Myocyte (in vitro differentiated cells): Measurements from ENCODE around the gene SPATA6. TPM values are rescaled to one million over a fixed set of nuclear protein-coding genes. Genes with fewer than 3 reads are reported as not detected.
"Not testable (repeated sequence)": the region's sequence is repeated elsewhere in the genome, so short reads cannot be mapped to it uniquely, and the experiment has no call there.

Experiments
- DNase-seq: peaks from one replicate; pipeline ENCODE4 v3.0.0-alpha.2; 2012; ENCODE audit warnings: low read depth
- polyA plus RNA-seq: library from polyadenylated mRNA; unstranded; fragments of >200 nt; gene quantifications from one replicate; pipeline ENCODE4 v1.2.1, GENCODE V29; 2012; ENCODE audit warnings: missing spikeins
- total RNA-seq: library from RNA; depleted of rRNA; stranded (reverse); fragments of >200 nt; gene quantifications from 2 replicates; pipeline ENCODE4 v1.2.3, GENCODE V29; 2014

Gene SPATA6
- 2.0 and 4.8 TPM in 2 replicates for total RNA-seq
- 2.8 TPM for polyA plus RNA-seq

DNA sequence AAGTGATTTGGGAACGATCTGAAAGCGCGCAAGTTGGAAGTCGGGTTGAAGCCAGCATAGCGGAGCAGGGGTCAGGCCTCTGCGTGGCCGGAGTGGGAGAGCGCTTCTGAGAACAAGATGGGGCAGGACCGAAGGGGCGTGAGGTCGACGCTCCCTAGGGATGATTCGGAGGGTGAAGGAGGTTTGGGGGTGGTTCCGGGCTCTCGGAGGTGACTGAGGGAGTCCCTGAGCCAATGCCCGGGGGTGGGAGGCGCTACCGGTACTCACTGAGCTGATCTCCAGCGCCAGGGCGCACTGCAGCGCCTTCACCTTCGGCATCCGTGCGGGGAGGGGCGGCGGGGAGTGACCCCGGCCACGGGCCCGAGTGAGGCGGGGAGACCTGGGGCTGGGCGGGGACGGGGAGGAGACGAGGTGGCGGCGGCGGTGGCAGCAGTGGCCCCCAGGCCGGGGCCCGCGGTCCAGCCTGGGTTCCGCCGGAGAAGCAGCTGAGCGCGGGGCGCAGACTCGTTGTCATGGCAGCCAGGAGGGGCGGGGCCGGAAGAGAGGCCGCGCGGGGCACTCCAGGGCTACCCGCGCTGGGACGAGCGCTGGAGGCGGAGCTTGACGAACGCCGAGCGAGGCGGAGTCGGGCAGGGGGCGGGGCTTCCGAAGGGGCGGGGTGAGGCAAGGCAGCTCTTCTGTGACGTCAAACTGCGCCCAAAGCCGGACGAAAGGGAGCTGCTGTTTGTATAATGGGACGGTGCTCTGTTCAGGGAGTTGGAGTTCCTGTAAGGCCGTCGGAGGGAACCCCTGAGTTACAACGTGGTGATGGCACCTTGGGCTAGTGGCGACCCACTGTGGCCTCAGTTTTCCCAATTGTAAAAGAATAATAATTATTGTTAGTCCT is at the start of gene SPATA6:
Gene SPATA6, minus strand, starts transcription at position 514 of the 886 bp plus-strand sequence. Its CDS starts 196 bp downstream, at position 318.
- DNase-seq, result peak; percentile 96

DNA sequence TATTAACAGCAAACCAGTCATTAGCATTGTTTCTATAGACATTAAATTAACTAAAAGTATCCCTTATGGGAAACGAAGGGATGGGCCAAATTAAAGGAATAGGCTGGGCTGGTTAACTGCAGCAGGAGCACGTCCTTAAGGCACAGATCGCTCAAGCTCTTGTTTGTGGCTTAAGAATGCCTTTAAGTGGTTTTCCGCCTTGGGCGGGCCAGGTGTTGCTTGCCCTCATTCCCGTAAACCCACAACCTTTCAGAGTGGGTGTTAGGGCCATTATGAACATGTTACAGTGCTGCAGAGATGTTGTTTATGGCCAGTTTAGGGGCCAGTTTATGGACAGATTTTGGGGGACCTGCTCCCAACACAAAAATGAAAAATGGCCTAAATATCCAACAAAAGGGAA is 47.9 kb upstream of the SPATA6 start:
- DNase-seq, result not testable (repeated sequence)

DNA sequence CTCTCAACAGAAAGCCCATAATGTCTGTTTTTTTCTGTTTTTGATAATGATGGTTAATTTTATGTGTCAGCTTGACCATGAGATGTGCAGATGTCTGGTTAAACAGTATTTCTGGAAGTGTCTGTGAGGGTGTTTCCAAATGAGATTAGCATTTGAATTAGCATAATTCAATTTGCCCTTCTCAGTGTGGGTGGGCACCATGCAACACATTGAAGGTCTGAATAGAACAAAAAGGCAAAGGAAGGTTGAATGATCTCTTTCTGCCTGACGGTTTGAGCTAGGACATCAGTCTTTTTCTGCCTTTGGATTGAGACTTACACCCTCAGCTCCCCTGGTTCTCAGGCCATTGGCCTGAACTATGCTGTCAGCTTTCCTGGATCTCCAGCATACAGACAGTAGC is 34.9 kb upstream of the SPATA6 start:
- DNase-seq, result no peak

DNA sequence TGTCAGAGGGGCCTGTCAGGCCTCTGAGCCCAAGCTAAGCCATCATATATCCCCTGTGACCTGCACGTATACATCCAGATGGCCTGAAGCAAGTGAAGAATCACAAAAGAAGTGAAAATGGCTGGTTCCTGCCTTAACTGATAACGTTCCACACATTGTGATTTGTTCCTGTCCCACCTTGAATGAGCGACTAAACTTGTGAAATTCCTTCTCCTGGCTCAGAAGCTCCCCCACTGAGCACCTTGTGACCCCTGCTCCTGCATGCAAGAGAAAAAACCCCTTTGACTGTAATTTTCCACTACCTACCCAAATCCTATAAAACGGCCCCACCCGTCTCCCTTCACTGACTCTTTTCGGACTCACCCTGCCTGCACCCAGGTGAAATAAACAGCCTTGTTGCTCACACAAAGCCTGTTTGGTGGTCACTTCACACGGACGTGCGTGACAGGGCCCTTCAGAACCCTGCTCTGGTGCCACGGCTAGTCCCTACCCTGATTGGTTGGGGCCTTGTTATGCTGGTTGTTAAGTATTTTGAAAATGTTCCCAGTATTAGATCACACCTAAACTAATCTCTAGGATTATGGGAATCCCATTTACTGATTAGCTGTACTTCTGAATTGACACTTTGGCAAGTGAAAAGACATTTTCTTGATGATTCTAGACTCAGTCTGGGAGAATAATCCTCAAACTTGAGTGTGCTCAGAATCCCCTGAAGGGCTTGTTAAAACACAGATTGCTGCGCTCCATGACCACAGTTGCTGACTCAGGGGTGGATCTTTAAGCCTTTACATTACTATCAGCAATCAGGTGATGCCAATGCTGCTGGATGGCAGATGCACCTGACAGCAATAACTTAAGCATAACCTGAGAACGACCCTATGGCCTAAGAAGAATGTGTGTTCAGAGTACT is 28.8 kb upstream of the SPATA6 start:
- no peak for DNase-seq

DNA sequence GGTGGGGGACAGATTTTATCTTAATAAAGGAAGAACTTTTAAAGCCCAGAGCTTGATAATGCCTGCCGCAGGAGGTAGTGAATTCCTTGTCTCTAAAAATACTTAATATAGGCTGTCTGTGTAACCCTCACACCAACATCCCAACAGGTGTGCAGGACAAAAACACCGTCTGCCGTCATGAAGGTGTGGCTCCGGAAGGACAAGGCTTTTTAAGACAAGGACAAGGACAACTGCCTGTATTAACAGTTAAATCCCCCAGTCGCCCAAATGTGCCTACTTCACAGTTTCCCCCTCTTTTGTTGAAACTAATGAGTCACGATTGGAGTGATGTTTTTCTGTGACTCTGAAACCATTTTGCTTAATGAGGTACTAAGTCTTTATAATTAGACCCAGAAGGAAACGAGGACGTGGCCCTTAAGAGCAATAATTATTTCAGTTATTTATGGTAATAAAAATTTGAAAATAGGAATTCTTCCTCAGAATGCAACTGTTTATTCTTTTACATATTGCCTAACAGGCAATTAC is 27.3 kb upstream of the SPATA6 start:
- DNase-seq, result no peak

DNA sequence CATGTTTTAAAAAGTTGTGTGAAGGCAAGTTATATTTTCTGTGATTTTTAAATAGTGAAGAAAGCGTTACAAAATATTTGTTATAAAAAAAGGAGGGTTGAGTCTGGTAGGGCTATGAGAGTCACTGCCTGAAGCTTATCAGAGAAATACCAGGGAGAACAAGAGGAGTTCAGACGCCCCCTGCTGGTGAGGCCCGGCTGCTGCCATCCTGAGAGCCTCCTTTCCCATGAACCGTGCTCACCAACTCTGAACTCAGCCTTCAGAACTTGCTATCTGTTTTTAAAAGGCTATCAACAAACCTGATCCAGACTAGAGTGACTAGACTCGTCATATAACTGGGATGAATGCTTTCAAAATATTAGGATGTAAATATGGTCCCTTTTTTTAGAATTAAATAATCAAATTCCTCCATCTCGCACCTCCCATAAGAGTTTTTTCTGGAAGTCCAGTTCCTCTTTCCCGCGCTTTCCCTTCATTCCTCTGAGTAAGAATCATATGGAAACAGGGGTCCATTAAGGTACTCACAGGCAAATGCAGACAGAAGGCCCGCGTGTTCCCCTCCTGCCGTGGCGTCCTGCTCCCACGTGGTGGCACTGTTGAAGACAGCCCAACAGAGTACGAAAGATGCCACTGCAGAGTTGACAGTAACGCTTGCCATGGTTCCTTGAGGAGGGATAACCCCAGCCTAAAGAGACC is 26.2 kb upstream of the SPATA6 start:
- DNase-seq, result peak; percentile 84

DNA sequence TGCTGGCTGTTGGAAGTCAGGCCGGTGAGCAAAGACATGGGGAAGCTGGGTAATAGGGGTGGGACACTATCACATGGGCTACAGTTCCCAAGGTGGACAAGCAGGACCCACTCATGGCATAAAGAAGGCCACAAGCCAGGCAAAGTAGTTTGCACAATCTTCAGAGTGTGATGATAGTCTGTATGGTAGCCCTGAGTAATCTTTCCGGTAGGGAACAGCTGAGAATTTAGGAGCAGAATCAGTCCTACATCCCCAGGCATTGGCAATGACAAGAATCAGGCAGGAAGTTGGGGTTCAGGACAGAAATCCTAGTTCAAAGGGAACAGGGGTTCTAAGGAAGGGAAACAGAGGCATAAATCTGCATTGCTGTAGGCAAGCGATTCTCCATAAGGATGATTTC is 23.9 kb upstream of the SPATA6 start:
- DNase-seq, result peak; percentile 19

DNA sequence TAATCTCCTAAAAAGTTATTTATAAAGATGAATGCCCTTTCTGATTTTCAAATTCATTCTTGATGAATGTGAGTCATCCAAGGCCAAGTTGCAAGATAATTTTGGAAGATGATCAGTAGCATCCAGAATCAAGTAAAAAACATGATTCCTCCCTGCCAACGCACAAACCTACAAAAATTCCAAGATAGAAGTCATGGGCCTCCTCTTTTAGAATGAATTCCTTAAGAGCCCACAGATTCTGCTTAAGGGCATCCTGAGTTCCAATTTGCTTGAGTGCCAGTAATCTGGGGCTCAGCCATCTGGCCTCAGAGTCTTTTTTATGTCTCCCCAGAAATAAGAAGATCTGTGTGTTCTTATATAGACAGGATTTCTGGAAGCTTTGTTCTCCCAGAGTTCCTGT is 23.2 kb upstream of the SPATA6 start:
- peak; percentile 2 for DNase-seq

DNA sequence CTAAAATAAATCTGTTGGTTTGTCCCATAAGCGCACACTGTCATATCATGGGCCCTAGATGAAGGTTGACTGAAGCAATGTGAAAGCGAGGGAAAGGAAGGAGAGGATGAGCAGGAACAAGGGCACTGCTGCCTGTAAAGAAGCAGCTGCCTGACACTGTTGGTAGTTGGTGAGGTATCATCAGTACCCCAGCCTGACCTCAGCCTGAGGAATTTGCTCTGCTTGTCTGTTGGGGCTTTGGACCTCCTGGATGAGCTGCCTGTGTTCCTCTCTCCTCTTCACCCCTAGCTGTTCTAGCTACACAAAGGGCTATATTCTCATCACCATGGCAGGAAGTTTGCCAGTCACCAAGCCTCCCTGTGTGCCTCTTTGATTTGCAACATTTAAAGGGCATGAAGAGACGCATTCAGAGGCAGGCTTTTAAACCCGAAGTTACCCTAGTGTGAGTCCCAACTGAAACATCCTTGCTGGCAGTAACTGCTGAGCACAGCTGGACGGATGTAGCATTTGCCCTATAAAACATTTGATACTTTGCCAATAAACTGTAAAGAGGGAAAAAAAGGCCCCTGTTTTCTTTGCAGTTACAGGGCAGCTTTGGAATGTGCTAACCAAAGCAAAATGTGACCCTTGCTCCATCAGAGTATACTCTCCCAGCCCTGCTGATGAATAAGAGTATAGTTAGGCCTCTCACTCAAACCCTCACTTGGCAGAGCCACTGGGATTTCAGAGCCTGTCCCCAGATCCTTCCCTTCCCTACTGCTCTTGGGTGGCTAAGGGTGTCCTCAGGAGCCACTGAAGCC is 22.2 kb upstream of the SPATA6 start:
- DNase-seq, result peak; percentile 79

DNA sequence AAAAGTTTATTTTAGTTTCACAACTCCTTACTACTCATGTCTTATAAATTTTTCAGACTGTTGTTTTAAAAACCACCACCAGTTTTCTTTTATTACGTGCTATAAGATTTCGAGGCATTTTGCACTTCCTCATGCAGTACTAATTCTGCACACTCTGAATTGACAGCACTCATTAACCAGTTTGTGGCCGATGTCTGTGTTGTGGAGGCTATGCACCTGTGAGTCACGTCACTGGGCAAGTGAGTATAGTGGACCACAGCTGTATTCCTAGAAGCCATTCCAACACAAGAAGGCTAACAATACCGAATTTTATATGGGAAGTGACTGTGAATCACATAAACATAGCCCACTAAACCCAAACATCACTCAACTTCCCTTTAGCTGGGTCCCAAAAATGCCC is 21.0 kb upstream of the SPATA6 start:
- no peak for DNase-seq

DNA sequence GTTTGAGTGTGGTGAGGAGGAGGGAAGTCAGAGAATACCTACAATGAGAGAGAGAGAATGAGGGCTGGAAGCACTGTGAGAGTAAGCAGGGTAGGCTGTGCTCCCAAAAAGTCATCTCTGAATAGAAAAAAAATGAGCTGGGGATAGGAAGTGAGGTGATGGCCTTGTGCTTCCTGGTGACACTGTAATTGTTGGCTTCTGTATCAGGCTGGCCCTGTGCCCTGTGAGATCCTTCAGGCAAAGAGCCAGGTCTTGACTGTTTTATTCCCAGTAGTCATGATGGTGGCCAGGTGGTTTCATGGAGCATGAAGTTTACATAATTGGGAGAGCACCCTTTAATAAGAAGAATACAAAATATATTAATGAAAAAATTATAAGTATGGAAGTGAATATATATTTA is 20.4 kb upstream of the SPATA6 start:
- peak; percentile 37 for DNase-seq

DNA sequence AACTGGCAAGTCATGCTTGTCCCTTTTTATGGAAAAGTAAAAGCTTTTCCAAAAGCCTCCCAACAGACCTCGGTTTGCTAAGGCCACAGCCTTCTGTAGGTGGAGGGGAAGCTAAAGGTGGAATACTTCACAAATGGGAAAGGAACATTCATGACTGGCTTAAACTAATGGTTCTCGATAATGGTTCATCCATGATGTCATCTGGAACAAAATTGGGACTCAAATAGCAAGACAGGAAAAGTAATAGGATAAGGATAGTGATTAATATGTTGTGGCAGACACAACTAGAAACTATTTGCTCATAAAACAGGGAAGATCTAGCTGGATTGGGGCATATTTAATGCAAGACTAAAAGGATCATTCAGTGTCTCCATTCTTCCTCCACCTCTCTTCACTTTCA is 16.7 kb upstream of the SPATA6 start:
- no peak for DNase-seq

DNA sequence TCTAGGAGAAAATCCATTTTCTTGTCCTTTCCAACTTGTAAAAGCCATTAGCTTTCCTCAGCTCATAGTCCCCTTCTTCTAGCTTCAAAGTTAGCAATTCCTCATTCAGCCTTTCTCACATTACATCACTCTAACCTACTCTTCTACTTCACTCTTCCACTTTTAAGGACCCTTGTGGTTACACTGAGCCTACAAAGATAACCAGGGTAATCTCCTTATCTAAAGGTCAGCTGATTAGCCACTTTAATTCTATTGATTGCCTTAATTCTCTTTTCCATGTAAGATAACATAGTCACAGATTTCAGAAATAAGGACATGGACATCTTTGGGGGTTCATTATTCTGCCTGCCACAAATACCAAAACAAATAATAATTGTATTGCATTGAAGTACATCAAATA is 8.5 kb upstream of the SPATA6 start:
- DNase-seq, result no peak

DNA sequence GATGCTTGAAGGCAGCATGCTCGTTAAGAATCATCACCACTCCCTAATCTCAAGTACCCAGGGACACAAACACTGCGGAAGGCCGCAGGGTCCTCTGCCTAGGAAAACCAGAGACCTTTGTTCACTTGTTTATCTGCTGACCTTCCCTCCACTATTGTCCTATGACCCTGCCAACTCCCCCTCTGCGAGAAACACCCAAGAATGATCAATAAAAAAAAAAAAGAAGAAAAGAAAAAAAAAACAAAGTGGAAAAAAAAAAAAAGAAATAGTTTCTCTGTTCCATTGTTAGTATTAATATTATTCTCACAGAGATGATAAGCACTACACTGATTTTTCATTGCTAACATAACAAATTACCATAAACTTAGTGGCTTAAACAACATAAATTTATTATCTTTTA is 8.0 kb upstream of the SPATA6 start:
- DNase-seq, result not testable (repeated sequence)

DNA sequence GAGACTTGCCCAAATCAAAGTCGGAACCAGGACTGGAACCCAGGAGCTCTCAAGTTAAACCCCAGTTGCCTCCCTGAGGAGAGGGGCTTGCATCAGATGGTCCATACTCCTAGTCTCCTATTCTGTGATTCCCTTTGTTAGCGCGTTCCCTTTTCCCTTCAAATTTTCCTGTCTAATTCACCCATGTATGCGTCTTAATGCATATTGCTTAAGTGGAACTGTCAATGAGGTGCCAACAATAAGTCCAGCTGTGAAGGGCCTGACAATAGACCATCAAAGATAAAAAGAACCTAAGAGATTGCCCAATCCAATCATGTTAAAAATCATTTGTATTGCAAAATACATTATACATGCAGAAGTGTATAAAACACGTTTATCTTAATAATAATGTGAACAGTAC is 634 bp upstream of the SPATA6 start:
- DNase-seq, result no peak

DNA sequence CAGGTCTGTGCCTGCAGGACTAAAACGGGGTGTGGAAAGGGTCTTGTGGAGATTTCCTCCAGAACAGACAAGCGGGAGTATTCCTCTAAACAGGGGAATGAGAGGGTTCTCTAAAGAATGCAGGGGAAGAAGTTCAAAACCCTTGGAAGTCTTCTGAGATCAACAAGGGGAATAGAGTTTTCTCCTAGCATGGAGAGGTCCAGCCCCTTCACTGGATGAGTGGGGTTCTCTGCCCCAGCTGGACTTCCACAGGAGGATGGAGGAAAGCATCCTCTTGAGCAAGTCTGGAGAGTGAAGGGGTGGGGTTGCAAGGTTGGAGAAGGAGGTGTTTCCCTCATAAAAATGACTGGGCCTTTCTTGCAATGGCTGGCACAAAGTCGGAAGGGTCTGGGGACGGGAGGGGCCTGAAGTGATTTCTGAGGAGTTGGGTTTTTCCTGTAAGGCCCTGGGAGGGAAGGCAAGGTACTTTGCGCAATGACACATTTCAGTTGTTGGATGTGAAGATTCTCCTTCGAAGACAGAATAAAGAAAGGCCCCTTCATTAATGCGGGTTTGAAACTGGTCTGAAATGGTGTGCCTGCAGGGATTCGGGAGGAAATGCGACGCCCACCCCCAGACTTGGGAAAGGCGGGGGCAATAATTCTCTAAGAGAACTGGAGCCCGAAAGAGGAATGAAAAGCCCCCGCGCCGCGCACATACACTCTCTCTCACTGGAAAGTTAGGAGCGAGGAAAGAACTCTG is 884 bp downstream of the SPATA6 start:
- DNase-seq, result no peak

DNA sequence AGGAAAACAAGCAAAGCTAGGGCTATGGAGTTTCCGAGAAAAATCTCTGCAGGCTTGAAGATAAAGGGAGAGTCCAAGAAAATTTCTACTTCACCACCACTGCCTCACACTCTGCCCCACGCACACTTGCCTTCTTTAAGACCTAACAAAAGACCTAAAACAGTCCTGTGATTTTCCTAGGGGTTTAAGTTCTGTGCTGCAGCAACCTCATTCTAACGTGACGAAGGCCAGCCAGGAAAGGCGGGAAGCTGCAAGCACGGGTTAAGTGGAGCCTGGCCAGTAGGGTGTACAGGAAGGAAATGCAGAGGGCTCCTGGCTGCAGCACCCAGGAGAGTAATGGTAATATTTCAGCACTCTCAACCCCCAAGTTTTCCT is 1.5 kb downstream of the SPATA6 start:
- peak; percentile 31 for DNase-seq

DNA sequence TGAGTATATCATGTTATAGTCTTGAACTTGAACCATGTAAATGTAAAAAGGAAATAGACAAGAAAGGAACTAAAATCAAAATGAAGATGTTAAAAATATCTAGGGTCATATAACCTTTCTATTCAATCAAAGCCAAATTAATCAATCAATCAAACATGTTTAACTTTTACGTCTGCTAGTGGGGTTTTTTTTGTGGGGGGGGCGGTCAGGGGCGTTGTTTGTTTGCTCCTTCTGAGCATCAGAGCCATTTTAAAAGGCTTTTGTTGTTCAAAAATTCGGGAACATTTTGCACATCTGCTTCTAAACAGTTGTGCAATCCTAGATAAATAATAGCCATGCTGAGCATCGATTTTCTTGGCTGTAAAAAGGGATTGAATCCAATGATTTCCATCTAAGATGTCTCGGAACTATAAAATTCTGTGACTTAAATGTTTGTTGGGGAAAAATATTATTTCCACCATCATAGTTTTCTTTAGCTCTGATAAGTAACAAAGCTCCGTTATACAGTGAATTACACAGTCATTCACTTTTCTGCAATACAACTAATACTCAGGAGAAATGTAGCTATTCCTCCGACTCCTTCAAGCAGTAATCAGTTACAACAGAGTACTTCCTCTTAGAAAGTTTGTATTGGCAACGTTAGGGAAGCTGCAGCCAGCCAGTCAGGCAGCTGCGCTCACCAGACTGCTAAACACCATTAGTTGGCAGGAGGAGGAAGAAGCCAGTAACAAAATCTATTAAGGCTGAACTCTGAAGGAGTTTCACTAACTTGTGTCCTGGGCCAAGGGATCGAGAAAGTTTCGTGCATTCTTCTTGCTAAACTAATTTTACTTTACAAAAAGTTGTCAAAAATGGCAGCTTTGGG is 2.2 kb downstream of the SPATA6 start:
- peak; percentile 59 for DNase-seq

DNA sequence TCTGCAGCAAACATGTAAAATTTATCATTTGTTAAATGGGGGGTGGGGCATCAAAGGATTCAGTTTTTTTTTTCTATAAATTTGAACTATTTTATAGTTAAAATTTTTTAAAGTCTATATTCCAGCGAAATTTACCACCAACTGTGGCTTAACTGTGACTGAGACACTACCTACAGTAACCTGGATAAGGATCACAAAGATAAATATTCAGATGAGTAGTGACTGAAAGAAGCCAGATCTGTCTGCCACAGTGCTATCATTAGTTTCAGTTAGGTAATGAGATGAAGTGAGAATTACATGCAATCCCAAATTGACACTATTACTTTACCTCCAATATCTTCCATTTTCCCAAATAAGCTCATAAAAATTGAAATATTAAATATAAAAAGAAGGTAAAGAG is 5.4 kb downstream of the SPATA6 start:
- DNase-seq, result no peak
